T-helper 2 cell treated with Interferon-gamma antibody and Interleukin-4, amounts not matched to agents 100 ng/mL and 5 ng/mL, for 36 hours (primary cell): ENCODE measurements around the gene TCP11. TPM values are rescaled to one million over a fixed set of nuclear protein-coding genes. Genes with fewer than 3 reads are reported as not detected.
"Not testable (repeated sequence)": the region's sequence is repeated elsewhere in the genome, so short reads cannot be mapped to it uniquely, and the experiment has no call there.

Experiments used
- intact Hi-C: fragments of 100-400 bp; cut with micrococcal nuclease; formaldehyde crosslinking; loops from one replicate; pipeline ENCODE4 v1.15.1; 2023
- total RNA-seq: library from RNA; stranded (reverse); gene quantifications from 2 replicates; pipeline ENCODE4 v1.2.3, GENCODE V29; 2022

Gene TCP11
- total RNA-seq, 1 donor from 2014 or later: not detected

DNA sequence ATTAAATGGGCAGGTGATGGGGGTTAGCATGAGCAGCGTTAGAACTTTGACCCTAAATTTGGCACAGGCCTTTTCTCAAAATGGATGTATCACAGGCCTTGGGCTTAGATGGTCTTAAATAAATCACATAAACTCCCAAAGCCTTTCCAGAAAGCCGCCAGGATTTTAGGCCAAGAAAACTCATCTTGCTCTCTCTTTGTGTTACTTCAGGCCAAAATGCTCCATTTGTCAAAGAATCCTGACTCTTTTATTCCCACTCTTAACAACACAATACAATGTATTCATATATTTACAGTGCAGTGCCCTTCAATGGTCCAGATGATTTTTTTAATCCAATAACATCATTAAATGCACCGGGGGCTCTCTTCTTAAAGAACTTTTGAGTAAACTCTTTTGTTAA lies 5.9 kb upstream of the TCP11 start:
- intact Hi-C loops: loop anchor here (10.0 kb wide), 1 partner anchor 98 kb away; no protein-coding TSS in a partner anchor

DNA sequence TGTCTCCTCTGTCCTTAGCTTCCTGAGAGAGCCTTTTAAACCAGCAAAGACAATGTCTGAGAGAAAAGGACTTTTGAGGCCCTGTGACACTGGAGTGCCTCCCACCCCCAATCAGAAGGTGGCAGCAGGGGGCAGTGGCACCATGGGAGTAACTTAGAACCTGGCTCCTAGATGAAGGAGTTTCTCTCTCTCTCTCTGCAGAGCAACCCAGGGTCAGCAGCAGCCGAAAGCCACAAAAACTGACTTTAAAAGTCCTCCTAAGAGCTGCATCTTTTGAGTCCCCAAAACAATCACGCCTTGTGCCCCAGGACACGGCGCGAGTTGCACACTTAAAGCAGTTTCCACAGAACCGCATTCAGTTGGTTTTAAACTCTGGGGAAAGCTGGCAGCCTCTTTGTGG lies 5.3 kb upstream of the TCP11 start:
- intact Hi-C loops: loop anchor here (10.0 kb wide), 1 partner anchor 98 kb away; no protein-coding TSS in a partner anchor

DNA sequence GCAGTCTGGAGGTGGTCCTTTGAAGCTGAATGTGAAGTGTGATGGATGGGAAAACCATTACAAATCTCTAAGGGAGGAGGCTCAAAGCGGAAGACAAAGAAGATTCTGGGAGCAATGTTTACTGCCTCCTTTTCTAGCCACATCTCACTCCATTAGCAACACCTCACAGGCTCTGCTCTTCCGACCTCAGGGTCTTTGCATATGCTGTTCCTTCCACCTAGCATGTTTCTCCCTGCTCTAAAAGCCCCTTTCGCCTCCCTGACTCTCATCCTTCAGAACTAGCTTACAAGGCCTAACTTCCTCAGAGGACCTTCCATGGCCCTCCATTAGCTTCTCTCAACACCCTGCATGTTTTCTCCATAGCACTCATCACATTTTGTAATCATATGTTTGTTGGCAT lies 4.6 kb upstream of the TCP11 start:
- intact Hi-C loops: loop anchor here (10.0 kb wide), 1 partner anchor 99 kb away; no protein-coding TSS in a partner anchor

DNA sequence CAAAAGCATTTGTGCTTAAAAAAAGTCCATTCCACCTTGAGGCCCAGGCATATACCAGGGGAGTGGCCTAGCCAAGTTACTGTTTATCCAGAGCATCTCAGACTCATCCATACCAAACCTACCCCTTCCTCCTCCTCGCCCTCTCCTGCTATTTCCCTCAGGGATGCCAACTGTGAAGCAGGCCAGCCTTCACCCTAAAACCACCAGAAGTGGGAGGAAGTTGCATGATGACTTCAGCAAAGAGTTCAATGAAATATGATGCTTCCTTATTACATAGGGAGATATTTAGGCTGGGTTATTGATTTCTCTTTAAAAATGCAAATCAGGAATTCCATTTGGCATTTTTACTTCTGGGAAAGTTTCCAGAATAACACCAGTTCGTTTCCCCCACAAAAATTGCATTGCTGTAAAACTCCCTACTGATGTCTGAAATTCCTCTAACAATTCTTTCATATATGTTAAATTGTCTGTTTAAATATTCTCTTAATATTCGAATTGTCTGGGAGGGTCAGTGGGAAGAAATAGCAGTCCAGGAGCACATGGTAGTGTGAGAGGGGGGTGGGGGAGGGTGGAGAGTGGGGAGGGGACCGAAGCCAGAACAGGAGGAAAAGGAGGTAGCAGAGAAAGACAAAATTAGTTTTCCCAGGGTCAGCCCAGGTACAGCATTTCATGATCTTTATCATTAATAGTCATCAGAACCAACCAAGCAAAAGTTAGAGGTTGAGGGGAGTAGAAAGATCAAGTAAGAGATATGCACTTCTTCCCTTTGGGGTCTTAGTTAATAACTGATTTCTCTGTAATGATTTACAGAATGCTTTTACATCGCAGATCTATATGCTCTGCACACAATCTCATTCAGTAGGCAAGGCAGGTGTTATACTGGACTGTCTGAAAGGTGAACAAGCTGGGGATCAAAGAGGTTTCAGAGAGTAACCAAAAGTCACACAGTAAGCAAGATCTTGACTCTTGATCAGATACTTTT lies 1.7 kb upstream of the TCP11 start:
- intact Hi-C loops: loop anchor here (10.0 kb wide), 1 partner anchor 102 kb away; no protein-coding TSS in a partner anchor

DNA sequence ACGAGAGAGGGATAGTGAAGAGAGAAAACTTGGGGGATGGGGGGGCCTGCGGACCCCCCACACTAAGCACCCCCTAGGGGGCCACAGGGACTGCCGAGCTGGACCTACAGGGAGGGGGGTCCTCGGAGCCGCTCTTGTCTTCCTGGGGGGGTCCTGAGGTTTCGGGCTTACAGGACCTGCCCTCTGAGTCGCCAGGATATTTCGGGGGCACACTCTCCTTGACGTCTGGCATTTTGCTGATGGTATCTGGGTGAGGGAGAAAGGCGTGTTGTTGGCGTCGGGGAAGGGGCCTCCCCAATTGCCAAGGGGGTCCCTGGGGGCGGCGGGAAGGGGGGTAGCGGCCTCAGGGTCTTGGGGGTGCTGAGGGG lies 516 bp downstream of the TCP11 start:
- intact Hi-C loops: loop anchor here (1.0 to 10.0 kb wide), 3 partner anchors 64 to 154 kb away; no protein-coding TSS in a partner anchor

DNA sequence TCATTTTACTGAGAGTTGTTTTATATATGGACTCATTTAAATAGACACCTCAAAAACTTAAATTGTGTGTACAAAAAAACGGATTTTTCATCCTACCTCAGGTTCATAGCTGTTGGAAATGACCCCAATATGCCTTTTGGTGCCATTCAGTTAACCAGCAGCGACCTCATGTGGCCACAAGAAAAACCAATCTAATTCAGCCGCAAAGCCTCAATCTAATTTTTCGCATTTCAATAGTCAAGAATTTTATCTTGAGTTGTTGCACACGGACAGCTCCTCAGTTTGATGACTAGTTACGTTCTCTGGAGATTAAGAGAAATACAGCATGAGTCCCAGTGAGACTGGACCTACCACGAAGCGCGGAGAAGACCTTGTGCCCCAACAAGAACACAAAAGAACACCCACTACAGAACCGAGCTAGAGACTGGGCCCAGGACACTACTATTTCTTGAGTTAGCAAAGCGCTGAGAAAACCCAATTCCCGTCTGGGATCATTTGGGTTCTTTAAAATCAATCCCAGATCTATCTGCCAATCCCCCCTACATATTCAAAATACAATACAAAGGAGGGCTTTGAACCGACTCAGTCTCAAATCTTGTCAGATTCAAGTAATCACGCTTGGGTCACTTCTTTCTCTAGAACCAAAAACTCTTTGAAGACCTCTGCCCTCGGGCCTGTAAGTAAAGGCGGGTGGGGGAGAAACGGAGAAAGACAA lies 1.1 kb downstream of the TCP11 start:
- intact Hi-C loops: loop anchor here (1.0 to 10.0 kb wide), 3 partner anchors 65 to 154 kb away; no protein-coding TSS in a partner anchor

DNA sequence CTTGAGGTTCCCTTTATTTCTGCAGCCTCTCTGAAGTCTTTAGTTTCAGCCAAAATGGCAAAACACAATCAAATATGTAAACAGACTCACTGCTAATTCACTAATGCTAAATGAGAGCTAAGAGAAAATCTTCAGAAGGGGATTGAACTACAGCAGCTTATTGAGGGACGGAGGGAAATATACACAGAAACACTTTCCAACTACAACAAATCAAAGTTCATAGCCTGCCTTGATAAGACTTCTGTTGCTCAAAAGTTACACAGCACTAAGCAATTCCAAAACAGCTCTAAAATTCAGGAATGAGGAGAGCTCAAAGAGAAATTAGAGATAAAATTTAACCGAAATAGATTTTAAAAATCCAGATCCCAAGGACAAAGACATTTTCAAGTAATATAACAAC lies 1.7 kb downstream of the TCP11 start:
- intact Hi-C loops: no loop called here

DNA sequence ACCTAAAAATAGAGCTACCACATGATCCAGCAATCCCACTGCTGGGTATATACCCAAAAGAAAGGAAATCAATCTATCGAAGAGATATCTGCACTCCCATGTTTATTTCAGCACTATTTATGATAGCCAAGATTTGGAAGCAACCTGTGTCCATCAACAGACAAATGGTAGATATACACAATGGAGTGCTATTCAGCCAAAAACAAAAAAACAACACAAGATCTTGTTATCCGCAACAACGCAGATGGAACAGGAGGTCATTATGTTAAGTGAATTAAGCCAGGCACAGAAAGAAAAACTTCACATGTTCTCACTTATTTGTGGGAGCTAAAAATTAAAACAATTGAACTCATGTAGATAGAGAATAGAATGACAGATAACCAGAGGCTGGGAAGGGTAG lies 2.9 kb downstream of the TCP11 start:
- intact Hi-C loops: not testable (repeated sequence)

DNA sequence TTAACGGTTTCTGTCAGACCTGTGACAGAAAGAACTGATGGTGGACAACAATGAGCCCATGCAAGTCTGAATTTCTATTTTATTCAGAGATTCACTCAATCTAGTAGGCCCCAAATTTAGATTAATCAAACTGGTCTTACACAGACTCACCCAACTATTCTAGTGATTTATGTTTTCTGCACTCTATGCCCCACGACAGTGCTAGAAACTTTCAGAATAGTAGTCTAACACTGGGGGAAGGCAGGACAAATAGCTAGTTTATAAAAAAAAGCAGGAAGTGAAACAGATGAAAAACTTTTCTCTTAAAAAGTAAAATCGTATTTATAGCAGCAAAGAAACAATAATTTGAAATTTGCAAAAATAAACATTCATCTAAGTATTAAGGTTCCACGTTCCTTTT lies 5.0 kb downstream of the TCP11 start:
- intact Hi-C loops: no loop called here

DNA sequence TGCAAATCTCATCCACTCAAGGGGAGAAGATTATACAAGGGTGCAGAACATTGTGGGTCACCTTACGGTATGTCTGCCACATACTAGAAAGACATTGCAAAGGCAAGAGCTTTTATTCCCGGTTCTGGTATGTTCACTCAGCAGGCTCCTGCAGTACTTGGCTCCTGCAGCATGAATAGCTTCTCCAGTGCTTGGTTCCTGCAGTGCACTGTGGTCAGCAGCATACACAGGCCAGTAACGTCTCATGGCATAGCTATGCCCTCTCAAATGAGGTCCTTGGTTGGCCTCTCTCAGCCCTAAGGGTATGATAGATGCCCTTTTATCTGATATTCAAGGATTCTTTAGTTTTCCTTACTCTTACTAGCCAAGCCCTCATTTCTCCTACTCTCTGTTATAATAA lies 12.6 kb downstream of the TCP11 start:
- intact Hi-C loops: no loop called here

DNA sequence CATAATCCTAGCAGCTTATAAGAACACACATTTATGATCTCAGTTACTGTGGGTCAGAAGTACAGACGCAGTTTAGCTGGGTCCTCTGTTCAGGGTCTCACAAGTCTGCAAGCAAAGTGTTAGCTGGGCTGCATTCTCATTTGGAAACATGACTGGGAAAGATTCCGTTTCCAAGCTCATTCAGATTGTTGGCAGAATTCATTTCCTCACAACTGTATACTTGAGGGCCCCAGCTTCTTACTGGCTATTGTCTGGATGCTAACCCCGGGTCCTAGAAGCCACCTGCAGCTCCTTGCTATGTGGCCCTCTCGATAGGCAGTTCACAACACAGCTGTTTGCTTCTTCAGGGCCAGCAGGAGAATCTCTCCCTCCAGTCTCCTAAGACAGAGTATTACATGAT lies 13.1 kb downstream of the TCP11 start:
- intact Hi-C loops: no loop called here

DNA sequence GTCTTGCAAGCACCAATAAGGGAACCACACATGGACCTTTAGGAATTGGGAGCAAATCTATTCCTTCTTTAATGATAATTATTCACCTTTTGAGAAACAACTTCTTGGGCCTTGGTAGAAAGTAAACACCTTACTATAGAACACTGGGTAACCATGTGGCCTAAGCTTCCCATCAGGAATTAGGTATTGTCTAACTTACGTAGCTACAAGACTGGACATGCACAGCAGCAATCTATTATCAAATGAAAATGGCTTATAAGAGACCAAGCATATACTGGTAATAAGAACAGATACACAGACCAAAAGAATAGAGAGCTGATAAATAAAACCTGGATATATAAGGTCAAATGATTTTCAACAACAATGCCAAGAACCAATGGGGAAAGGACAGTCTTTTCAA lies 16.8 kb downstream of the TCP11 start:
- intact Hi-C loops: no loop called here

DNA sequence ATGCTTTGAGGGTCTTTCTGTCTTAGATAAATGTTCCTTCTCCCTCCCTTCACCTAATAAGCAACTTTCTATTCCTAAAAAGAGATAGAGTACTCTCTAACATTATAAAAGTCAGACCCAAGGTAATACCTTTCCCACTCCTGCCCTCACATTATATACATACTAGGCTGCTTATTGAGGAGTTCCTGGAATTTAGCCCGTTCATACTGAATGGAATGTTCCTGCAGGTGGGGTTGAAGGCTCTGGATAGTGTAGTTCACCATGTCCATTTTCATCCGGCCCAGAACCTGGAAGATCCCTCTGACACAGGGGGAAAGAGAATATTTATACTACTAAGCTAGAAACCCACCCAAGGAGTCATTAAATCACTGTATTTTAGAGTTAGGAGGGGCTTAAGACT lies 20.4 kb downstream of the TCP11 start:
- intact Hi-C loops: no loop called here

DNA sequence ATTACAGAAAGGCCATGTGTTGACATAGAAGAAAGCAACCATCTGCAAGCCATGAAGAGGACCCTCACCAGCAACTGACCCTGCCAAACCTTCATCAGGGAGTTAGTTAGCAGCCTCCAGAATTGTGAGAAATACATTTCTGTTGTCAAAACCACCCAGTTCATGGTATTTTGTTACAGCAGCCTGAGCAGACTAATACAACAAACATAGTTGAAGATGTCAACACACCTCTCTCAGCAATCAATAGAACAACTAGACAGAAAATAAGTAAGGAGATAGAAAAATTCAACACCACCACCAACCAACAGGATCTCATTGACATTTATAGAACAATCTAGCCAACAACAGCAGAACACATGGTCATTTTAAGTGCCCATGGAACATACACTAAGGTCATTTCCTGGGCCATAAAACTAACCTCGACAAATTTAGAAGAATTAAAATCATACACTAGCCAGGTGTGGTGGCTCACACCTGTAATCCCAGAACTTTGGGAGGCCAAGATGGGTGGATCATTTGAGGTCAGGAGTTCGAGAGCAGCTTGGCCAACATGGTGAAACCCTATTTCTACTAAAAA lies 32.7 kb downstream of the TCP11 start:
- intact Hi-C loops: no loop called here

DNA sequence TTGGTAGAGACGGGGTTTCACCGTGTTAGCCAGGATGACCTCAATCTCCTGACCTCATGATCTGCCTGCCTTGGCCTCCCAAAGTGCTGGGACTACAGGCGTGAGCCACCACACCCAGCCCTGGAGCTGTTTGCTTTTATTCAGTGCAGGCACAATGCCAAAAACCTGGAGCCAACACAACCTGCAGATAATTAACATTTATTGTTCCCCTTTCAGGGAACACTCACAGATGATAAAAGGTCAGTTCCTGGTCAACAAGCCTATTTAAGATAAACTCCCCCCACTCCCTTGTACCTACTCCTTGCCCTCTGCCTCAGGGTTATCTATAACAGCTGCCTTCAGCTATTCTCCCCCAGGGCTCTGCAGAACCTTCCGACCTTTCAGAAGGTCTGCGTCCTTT lies 33.4 kb downstream of the TCP11 start:
- intact Hi-C loops: not testable (repeated sequence)

DNA sequence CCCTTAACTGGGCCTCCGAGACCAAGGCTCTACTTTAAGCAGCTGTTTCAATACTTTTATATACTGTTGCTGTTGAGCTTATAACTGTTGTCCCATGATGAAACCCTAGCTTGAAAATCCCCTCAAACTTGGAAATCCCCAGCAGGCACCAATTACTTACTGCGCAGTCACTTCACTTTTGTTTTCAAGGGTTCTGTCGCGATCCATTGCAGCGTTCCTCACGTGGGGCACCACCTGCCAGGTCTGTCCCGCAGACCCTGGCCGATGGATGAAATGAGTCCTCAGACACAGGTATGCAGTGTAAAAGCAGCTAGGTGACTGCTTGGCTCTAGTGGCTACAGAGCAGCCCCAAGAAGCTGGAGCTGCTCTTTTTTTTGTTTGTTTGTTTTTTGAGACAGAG lies 33.9 kb downstream of the TCP11 start:
- intact Hi-C loops: not testable (repeated sequence)

DNA sequence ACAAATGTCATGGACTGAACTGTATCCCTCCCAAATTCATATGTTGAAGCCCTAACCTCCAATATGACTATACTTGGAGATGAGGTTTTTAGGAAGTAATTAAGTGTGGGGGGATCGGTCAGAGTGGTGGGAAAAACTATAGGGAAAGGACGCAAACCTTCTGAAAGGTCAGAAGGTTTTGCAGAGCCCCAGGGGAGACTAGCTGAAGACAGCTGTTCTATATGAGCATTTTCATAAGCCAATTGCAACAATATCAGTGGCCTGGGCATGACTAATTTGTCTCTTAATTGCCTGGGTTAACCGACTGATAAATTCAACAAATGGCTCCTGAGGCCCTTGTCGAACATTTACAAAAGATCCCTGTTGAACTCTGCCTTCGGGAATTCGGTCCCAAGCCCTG lies 35.1 kb downstream of the TCP11 start:
- intact Hi-C loops: not testable (repeated sequence)

DNA sequence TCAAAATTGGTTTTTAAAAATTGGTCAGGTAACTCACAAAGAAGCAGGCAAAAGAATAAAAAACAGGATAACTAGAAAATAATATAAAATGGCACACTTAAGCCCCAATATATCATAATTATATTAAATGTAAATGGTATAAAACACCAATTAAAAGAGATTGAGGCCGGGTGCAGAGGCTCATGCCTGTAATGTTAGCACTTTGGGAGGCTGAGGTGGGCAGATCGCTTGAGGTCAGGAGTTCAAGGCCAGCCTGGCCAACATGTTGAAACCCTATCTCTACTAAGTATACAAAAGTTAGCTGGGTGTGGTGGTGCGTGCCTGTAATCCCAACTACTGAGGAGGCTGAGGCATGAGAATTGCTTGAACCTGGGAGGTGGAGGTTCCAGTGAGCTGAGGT lies 36.1 kb downstream of the TCP11 start:
- intact Hi-C loops: no loop called here

DNA sequence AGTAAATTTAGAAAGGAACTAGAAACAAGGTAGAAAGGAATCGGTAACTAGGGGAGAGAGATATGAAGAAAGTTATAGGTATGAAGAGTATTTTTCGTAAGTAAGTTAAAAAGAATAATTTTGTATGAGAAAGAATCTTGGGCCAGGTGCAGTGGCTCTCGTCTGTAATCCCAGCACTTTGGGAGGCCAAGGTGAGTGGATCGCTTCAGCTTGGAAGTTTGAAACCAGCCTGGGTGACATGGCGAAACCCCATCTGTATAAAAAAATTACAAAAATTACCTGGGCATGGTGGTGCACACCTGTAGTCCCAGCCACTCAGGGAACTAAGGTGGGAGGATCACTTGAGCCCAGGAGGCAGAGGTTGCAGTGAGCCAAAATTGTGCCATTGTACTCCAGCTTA lies 42.0 kb downstream of the TCP11 start:
- intact Hi-C loops: no loop called here

DNA sequence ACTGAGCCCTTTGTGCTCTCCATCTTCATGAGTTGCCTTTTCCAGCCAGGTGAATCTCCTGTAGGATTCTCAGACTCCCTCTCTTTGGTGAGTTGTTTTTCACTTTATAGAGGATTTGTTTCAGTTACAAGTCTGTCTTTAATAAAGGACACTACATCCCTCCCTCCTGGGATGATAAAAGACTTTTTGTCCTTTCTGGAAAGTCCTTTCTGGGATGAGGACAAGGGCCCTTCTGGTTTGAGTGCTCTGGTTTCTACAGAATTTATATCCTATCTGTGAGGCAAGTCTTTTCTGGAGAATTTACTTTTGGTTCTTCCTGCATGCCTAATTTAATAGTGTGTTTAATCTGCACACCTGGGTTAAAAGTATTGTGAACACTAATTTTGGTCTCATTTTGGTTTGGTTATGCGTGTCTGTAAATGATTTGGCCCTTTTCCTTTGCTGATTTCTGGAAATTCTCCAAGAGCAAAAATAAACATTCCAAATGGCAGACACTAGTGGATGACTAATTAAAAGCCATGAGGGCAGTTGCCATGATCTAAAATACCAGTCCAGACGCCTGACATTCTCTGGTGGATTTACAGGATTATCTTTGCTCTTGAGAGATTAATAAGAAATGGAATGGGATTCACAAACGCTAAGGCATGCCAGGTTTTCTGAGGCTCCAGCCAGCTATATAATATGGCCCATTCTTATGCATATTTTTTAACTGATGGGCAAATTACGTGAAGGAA lies 44.8 kb downstream of the TCP11 start:
- intact Hi-C loops: no loop called here

DNA sequence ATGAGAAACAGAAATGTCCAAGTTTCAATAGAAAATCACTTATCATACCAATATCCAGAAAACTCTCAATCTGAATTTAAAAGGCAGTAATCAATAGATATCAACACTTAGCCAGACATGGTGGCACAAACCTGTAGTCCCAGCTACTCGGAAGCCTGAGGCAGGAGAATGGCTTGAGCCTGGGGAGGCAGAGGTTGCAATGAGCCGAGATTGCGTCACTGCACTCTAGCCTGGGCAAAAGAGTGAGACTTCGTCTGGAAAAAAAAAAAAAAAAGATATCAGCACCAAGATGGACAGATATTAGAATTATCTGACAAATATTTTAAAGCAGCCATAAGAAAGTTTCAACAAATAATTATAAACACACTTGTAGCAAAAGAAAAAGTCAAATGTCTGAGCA lies 47.0 kb downstream of the TCP11 start:
- intact Hi-C loops: no loop called here
